ENCODE results near the gene DST. TPM values are rescaled to one million over a fixed set of nuclear protein-coding genes. Genes with fewer than 3 reads are reported as not detected.

Gene DST
- total RNA-seq, 4 donors from 2014 or later: 331 to 417 (median 368) TPM

DNA sequence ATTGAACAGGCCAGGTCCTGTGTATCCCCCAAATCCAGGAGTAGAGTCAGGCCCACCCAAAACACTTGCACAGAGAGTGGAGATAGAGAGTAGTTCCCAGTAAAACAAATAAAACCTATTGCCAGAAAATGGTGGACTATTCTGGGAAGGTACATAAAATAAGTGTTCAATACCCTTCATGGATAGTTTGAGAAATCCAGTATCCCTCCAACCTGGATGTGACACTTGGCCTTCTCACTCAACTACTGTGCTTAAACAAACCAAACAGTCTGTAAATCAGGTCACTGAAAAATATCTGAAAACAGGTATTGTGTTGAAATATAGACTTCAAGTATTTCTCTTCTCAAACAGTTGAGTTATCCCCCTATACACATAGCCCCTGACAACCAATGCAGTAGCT lies 233.7 kb downstream of the DST start:
- TF ChIP-seq POLR2A (IDR thresholded peaks at IDR 0.05): no peak
- TF ChIP-seq, protein P1, sequence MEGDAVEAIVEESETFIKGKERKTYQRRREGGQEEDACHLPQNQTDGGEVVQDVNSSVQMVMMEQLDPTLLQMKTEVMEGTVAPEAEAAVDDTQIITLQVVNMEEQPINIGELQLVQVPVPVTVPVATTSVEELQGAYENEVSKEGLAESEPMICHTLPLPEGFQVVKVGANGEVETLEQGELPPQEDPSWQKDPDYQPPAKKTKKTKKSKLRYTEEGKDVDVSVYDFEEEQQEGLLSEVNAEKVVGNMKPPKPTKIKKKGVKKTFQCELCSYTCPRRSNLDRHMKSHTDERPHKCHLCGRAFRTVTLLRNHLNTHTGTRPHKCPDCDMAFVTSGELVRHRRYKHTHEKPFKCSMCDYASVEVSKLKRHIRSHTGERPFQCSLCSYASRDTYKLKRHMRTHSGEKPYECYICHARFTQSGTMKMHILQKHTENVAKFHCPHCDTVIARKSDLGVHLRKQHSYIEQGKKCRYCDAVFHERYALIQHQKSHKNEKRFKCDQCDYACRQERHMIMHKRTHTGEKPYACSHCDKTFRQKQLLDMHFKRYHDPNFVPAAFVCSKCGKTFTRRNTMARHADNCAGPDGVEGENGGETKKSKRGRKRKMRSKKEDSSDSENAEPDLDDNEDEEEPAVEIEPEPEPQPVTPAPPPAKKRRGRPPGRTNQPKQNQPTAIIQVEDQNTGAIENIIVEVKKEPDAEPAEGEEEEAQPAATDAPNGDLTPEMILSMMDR (IDR thresholded peaks at IDR 0.05): no peak
- TF ChIP-seq EP300 (IDR thresholded peaks at IDR 0.05): no peak
- no peak overlapping the region for H3K4me3 ChIP-seq
- H3K27me3 ChIP-seq: no peaks in the 10 kb centered on the region
- no peaks in the 10 kb centered on the region for H3K9me3 ChIP-seq
- no peak overlapping the region for H3K27ac ChIP-seq
- H3K4me1 ChIP-seq: no peaks in the 10 kb centered on the region
- no peak for DNase-seq (ENCODE audit: low spot score in 2 of 2)
- H3K36me3 ChIP-seq: no peaks in the 10 kb centered on the region

Measured in tibial nerve (tissue), 4 donors.